ENCODE results near the gene NELL1. TPM values are rescaled to one million over a fixed set of nuclear protein-coding genes. Genes with fewer than 3 reads are reported as not detected.

Gene NELL1
- total RNA-seq, 6 experiments from 2014 or later = not detected

DNA sequence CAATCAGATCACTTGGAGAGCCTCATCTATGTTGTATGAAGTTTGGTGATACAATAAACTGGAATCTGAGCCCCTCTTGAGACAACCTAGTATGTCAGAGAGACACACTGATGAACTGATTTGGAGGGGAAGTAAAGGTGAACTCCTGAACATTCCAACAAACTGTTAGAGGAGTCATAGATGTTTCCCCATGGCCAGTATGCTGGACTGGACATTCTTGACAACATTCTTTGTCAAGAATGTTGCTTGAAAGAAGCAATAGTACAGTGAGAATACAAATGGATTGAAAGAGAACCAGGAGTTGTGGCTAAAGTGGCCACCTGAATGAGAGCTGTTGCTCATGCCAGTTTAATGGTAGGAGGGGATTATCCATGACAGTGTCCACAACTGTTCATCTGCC, 588.1 kb downstream of the NELL1 start:
- TF ChIP-seq, protein P1, sequence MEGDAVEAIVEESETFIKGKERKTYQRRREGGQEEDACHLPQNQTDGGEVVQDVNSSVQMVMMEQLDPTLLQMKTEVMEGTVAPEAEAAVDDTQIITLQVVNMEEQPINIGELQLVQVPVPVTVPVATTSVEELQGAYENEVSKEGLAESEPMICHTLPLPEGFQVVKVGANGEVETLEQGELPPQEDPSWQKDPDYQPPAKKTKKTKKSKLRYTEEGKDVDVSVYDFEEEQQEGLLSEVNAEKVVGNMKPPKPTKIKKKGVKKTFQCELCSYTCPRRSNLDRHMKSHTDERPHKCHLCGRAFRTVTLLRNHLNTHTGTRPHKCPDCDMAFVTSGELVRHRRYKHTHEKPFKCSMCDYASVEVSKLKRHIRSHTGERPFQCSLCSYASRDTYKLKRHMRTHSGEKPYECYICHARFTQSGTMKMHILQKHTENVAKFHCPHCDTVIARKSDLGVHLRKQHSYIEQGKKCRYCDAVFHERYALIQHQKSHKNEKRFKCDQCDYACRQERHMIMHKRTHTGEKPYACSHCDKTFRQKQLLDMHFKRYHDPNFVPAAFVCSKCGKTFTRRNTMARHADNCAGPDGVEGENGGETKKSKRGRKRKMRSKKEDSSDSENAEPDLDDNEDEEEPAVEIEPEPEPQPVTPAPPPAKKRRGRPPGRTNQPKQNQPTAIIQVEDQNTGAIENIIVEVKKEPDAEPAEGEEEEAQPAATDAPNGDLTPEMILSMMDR (IDR thresholded peaks at IDR 0.05) = no peak

DNA sequence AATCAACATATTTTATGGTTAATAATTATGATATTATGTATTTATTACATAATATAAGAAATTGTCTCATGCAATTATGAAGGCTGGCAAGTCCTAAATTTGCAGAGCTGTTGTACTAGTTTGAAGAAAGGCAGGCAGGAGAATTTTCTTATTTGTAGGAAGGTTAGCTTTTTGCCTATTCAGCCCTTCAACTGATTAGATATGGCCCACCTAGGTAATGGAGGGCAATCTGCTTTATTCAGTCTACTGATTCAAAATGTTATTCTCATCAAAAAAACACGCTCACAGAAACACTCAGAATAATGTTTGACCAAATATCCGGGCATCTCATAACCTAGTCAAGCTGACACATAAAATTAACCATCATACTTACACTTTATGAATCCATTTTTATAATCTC, 589.0 kb downstream of the NELL1 start:
- 26% methylated on average over 2 of the region's 2 CpGs for WGBS (ENCODE audit: insufficient coverage, low coverage, low lambda C conversion rate, missing lambda C conversion rate)

More for the DNA sequence above, 588.1 kb downstream of the NELL1 start:
- Histone ChIP-seq H3K27ac (no peak overlapping the region), H3K4me1 (no peaks in the 10 kb centered on the region), H3K4me3 (no peak overlapping the region), H3K27me3 (no peaks in the 10 kb centered on the region), H3K9me3 (no peaks in the 10 kb centered on the region), H3K36me3 (no peaks in the 10 kb centered on the region)
- intact Hi-C loops (cut with DNase I) = no loop called here
- no peak for ATAC-seq
- no peak for DNase-seq

DNA sequence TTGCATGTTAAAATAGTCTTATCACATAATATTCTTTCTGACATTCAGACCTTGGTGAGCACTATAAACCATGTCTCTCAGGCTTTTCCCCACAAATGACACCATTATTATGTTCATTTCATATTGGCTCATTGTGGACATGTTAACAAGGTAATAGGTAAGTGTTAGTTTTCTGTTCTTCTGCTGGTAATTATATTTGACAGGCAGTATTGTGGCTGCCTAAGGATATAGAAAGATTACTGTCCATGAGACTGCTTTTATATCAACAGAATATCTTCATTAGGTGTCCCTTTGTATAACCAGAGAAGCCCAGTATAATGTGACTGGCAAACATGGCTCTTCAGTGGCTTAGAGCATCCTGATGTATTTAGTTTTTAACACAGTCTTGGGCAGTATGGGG, 590.7 kb downstream of the NELL1 start:
- ATAC-seq (no peak), DNase-seq (no peak)
- intact Hi-C loops (cut with DNase I) = no loop called here
- no peak for TF ChIP-seq POLR2A (IDR thresholded peaks at IDR 0.05)
- TF ChIP-seq, protein P1 (IDR thresholded peaks at IDR 0.05) = no peak
- Histone ChIP-seq H3K36me3 (no peaks in the 10 kb centered on the region), H3K27ac (no peak overlapping the region), H3K4me1 (no peaks in the 10 kb centered on the region), H3K9me3 (no peaks in the 10 kb centered on the region), H3K4me3 (no peak overlapping the region), H3K27me3 (no peaks in the 10 kb centered on the region)

More for the DNA sequence above, 589.0 kb downstream of the NELL1 start:
- no peaks in the 10 kb centered on the region for H3K27me3 ChIP-seq
- no peak overlapping the region for H3K4me3 ChIP-seq
- no peaks in the 10 kb centered on the region for H3K4me1 ChIP-seq
- ATAC-seq = no peak
- intact Hi-C loops (cut with DNase I) = no loop called here
- H3K36me3 ChIP-seq = no peaks in the 10 kb centered on the region
- H3K27ac ChIP-seq = no peak overlapping the region
- TF ChIP-seq, protein P1 (IDR thresholded peaks at IDR 0.05) = no peak
- no peak for TF ChIP-seq POLR2A (IDR thresholded peaks at IDR 0.05)
- H3K9me3 ChIP-seq = no peaks in the 10 kb centered on the region
- no peak for DNase-seq

DNA sequence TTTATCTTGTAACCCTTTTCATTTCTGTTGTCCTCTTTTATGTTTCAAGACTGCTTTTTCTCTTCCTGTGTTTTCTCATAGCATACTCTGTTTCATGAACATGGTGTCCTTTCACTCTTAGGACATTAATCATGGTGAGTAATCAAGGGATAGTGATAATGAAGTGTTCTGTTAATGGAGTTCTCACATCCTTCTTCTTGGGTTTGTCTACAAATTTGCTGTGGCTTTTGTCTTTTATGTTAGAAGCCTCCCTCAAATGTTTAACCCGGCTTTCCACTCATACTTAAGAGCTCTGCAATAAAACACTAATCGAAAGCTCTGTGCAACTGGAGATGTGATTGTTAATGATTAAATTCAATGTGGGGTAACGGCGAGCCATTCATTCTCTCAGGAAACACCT, 593.6 kb downstream of the NELL1 start:
- no peak overlapping the region for H3K4me3 ChIP-seq
- DNase-seq (no peak), ATAC-seq (no peak)
- H3K36me3 ChIP-seq = no peaks in the 10 kb centered on the region
- TF ChIP-seq, protein P1 (IDR thresholded peaks at IDR 0.05) = no peak
- TF ChIP-seq POLR2A (IDR thresholded peaks at IDR 0.05) = no peak
- 32% methylated on average over 4 of the region's 4 CpGs for WGBS (ENCODE audit: insufficient coverage, low coverage, low lambda C conversion rate, missing lambda C conversion rate)
- no peaks in the 10 kb centered on the region for H3K9me3 ChIP-seq
- intact Hi-C loops (cut with DNase I) = no loop called here
- no peak overlapping the region for H3K27ac ChIP-seq
- H3K27me3 ChIP-seq = no peaks in the 10 kb centered on the region
- no peaks in the 10 kb centered on the region for H3K4me1 ChIP-seq

DNA sequence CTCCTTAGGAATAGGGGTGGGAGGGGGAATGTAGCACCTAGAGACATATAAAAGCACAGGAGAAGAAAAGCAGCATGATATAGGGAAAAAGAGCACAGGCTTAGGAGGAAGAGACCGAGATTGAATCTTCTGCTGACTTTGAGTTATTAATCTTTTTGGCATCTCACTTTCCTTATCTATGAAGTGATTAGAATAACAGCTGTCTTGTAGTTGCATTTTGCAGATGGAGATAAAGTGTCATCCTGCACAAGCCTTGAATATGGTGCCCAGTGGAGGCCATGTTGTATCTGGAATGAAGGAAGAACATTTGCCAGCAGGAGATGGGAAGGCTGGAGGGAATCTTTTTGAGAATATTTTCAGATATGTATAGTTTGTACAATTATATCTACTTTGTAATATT, 594.7 kb downstream of the NELL1 start:
- TF ChIP-seq, protein P1 (IDR thresholded peaks at IDR 0.05) = no peak
- TF ChIP-seq POLR2A (IDR thresholded peaks at IDR 0.05) = no peak
- H3K27ac ChIP-seq = no peak overlapping the region
- whole genome bisulfite sequencing (ENCODE audit: insufficient coverage, low coverage, low lambda C conversion rate, missing lambda C conversion rate) = 32% methylated on average over 1 of the region's 1 CpG
- H3K9me3 ChIP-seq = no peaks in the 10 kb centered on the region
- no peak overlapping the region for H3K4me3 ChIP-seq
- H3K4me1 ChIP-seq = no peaks in the 10 kb centered on the region
- no peaks in the 10 kb centered on the region for H3K27me3 ChIP-seq
- DNase-seq (no peak), ATAC-seq (no peak)
- intact Hi-C loops (cut with DNase I) = no loop called here
- no peaks in the 10 kb centered on the region for H3K36me3 ChIP-seq
